GM12801 (cell line): ENCODE data around the gene CAP1.

ENCODE experiments used
- TF ChIP-seq, protein P1 (sequence below): IDR thresholded peaks from one replicate; pipeline ENCODE4 v1.5.1; 2011; ENCODE audit warnings: control low read depth; ENCODE audit not compliant: insufficient read length; ENCODE audit errors: extremely low read depth

The CAP1 gene

DNA sequence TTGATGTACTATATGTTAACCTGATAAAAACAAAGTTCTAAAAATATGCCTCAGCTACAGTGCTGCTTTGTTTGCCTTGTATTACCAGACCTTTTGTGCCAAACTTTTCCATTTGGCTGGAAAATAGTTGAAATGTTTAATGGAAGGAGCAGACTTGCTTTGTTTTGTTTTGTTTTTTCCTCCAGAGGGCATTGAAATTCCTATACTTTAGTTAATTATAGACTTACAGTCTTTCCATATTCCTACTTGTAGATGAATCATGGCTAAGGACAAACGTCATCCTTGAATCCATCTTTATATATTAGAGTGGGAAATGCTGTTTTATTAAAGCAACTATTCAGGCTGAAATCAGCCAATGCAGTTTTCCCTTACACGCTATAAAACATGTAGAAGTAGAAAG, 6.7 kb downstream of the CAP1 start:
- TF ChIP-seq, protein P1, sequence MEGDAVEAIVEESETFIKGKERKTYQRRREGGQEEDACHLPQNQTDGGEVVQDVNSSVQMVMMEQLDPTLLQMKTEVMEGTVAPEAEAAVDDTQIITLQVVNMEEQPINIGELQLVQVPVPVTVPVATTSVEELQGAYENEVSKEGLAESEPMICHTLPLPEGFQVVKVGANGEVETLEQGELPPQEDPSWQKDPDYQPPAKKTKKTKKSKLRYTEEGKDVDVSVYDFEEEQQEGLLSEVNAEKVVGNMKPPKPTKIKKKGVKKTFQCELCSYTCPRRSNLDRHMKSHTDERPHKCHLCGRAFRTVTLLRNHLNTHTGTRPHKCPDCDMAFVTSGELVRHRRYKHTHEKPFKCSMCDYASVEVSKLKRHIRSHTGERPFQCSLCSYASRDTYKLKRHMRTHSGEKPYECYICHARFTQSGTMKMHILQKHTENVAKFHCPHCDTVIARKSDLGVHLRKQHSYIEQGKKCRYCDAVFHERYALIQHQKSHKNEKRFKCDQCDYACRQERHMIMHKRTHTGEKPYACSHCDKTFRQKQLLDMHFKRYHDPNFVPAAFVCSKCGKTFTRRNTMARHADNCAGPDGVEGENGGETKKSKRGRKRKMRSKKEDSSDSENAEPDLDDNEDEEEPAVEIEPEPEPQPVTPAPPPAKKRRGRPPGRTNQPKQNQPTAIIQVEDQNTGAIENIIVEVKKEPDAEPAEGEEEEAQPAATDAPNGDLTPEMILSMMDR = no peak

DNA sequence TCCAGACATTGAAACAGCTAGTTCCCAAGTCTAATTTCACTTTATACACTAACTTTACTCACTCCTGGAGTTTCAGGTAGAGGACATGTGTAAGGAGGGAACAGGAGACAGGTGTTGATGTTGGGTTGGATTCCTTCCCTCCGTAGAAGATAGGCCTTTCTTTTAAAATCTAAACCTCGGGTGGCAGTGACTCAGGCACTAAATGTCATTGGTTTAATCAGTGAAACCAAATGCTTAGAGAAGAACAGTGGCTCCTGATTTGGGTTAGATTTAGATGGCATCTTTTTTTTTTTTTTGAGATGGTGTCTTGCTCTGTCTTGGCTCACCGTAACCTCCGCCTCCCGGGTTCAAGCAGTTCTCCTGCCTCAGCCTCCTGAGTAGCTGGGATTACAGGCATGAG, 7.2 kb downstream of the CAP1 start:
- TF ChIP-seq, protein P1 = no peak

DNA sequence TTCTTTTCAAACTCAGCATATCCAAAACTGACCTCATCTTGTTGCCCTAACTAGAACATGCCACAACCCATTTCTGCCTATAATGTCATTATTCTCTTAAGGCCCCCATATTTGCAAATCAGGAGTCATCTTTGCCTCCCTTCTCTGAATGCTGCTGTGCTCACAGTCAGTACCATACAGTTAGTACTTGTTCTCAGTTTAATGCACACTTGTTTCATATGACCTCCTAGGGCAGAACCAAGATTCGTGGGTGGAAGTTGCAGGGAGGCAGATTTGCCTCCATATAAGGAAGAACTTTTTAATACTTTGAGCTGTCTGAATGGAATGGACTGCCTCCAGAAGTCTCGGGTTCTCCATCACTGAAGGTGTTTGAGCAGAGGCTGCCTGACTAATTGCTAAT, 9.2 kb downstream of the CAP1 start:
- TF ChIP-seq, protein P1 = no peak

DNA sequence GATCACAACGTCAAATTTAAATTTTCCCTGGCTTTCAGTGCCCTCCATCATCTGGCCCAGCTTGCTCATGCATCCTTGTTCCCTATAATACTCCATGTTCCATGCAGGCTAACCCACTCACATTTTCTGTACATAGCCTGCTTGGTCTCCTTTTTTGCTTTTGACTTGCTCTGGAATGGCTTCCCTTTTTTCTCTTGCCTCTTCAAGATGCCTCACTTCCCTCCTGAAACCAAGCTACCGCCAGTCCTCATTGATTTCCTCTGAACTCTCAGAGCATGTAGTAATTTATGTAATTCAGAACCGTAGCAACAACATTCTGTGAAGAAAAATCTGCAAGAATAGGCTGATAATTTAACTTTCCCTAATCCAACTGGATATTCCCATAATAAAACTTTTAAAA, 10.3 kb downstream of the CAP1 start:
- TF ChIP-seq, protein P1 = no peak

DNA sequence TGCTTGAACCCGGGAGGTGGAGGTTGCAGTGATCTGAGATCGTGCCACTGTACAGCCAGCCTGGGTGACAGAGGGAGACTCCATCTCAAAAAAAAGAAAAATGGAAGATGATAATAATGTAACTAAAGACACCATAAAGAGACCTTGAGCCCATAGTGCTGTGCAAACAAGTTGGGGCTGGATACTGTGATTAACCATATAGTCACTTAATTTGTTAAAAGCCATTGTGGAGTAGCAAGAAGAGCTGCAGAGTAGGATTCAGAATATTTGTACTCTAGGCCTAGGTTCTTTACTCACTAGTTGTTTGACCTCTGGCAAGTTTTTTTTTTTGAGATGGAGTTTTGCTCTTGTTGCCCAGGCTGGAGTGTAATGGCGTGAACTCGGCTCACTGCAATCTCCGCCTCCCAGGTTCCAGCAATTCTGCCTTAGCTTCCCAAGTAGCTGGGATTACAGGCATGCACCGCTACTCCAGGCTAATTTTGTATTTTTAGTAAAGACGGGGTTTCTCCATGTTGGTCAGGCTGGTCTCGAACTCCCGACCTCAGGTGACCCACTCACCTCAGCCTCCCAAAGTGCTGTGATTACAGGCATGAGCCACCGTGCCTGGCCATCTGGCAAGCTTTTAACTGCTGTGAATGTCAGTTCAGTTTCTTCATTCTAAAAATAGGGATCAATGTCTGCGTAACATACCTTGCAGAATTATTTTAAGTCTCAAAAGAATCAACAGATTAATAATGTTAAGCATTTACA, 12.8 kb downstream of the CAP1 start:
- TF ChIP-seq, protein P1 = no peak

DNA sequence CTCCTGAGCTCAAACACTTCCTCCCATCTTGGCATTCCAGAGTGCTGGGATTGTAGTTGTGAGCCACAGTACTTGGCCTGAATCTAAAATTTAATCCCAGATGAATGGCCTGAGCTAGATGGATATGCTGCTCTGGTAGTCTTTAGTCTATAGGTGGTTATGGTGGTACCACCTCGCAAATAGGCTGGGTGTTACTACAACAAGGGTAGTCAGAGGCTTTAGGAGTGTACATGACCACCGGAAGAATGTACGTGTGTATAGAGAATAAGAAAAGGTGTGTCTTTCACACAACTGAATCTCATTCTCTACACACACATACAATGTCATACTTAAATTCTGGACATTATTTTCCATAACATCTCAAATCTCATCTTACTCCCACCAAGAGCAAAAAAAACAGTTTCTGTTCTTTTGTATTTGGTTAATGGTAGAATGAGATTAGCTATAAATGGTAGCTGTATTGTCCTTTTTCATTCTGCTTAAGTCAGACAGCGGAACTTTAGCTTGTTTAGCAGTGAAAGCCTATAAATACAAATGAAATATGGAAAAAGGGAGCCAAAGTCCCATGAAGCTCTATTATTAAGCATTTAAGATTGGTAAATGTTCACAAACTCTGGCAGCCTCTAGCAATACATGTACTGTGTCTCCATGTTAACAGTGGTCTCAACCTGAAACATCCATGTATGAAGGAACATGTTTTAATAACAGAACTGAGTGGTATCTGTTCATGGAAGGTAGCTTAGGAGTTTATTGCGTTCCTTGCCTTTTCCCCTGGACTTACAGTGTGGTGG, 16.2 kb downstream of the CAP1 start:
- TF ChIP-seq, protein P1 = no peak

DNA sequence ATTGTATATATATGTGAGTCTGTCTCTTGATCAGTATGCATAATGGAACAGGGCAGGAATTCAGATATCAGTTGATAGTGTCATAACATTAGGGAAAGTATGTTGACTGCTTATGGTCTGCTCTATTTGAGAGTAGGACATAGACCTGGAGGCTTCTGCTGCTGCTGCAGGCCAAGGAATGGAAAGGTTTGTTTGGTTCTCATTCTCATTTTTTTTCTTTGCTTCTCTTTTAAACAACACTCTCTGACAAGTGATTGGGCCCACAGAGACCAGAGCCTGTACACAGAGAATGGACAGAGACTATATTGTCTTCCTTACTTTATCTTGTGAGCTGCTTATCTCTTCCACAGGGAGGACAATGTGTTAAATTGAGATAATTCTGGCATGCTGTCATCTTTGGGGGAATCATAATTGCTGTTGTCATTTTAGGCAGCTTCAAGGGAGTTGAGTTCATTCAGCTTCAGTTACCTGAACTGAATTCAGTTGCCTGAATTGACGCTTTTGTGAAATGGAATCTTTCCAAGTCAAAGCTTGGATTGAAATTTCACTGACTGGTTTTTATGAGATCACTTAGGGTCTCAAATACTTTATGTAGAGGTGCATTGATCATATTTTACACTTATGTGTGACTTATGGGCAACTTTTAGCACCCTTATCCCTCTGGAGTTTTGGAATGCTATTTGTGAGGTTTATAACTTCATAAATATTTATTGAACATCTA, 16.9 kb downstream of the CAP1 start:
- TF ChIP-seq, protein P1 = no peak
